Superior temporal gyrus (tissue), 1 donor: ENCODE measurements around the gene RBKS.
"Not testable (repeated sequence)": the region's sequence is repeated elsewhere in the genome, so short reads cannot be mapped to it uniquely, and the experiment has no call there.

Experiments
- DNase-seq: peaks from one replicate; pipeline ENCODE4 v3.0.0-alpha.2; 2016; ENCODE audit errors: extremely low spot score

RBKS gene

DNA sequence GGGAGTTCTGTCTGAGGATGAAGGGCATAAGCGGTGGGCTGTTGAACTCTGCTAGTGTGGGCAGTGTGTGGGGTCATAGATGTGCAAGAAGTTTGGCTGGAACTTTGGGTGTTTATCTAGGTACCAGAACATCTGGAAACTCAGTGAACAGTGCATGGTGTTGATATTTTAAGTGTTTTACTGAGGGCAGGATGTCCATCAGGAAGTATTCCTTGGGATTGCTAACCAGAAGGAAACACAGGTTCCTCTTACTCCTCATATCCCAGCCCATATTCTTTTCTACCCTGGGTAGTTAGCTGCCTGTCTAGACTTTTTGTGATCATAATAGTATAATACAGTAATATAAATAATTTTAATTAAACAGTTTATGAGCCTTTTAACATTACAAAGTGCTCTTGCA lies 15.9 kb upstream of the RBKS start:
- DNase-seq, result no peak

DNA sequence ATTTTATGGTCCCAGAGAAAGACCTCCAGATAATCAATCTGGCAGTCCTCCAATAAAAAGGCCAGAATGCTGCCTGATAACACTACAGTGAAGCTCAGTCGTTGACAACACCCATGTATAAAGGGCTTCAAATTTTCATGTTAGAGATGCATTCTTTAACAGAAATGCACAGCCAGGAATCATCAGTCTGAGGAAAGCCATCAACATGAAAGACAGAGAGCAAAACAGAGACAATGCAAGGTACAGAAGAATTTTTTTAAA lies 14.1 kb upstream of the RBKS start:
- DNase-seq, result no peak

DNA sequence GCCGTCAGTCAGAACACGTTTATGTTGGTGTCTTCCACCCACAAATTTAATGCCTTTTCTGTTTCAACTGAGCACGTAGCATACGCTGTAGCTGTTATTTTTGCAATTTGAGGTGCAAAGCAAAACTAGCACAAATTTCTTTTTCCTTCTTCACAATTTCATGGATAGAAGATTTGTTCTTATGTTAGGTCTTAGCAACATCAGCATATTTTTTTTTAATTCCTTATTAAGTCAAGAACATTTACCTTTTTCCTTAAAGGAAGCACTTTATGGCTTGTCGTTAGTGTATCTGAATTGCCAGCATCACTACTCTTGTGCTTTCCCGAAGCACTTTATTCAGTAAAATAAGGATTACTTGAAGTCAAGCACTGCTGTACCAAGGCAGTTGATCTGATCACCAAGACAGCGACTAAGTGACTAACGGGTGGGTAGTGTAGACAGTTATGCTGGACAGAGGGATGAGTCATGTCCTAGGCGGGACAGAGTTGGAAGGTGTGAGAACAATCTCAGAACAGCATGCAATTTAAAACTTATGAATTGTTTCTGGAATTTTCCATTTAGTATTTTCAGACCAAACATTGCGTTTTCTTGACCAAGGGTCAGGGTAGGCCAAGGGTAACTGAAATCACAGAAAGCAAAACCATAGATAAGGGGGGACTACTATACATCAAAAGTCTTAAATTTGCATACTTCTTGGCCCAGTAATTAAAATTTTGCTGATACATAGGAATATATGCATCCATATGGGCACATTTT lies 13.6 kb upstream of the RBKS start:
- DNase-seq, result no peak

DNA sequence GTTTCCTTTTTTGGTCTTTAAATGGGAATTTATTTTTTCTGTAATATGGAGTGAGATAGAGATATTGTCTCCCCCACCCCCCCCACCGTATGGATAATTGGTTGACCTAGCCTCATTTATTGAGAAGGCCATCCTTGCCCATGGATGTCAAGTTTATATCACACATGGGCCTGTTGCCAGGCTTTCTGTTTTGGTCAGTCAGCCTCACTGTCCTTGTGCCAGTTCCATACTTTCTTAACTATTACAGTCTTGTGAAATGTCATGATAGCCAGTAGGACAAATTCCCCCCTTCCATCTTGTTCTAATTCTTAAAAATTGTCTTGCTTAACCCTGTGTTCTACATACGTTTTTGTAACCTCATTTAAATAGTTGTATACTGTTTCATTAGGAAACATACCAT lies 12.8 kb upstream of the RBKS start:
- DNase-seq, result no peak

DNA sequence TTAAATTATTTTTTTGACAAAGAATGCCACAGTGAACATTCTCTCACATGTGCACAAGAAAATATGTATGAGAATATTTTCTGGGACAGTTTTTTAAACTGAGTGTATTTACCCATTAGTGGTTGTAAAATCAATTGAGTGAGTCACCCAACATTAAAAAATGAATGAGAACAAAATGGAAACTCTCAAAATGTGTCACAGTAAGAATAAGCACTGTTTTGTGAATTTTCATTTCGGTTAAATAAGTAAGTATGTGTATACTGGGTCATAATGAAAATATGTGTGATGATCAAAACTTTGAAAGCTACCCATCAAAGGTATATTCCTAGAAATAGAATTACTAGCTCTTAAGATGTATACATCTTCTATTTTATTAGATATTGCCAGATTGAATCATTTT lies 11.9 kb upstream of the RBKS start:
- DNase-seq, result no peak

DNA sequence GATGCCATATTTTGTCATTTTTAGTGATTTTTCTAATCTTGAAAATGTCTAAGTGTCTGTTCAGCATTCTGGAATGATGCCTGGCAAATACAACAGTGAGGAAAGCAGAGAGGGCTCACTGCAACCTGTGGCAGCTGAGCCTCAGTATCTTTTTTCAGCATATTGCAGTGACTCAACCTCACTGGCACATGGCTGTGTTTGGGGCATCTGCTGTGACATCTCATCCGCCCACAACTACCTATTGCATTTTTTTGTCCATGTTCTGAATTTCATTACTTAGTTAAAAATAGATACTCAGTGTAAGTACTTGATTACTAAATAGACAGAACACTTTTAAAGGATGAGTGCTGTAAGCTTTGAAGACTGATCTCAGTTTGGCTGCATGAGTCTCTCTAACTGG lies 11.0 kb upstream of the RBKS start:
- peak; percentile 60 for DNase-seq

DNA sequence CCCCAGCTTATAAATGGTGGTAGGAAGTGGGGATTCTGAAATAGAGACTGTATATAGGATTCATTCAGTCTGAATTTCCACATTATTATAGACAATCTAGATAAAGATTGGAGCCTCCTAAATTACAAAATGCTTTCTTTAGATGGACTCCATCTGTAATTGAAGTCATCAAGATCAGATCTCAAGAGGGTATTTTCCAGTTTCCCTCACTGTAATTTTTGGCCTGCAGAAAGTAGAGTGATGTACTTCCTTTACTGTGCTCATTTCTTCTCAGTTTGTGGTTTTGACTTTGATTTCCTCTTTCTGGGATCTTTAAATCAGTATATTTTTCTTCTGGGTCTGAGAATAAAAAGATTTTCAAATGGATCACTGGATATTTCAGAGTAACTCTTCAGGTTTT lies 7.5 kb upstream of the RBKS start:
- DNase-seq, result no peak

DNA sequence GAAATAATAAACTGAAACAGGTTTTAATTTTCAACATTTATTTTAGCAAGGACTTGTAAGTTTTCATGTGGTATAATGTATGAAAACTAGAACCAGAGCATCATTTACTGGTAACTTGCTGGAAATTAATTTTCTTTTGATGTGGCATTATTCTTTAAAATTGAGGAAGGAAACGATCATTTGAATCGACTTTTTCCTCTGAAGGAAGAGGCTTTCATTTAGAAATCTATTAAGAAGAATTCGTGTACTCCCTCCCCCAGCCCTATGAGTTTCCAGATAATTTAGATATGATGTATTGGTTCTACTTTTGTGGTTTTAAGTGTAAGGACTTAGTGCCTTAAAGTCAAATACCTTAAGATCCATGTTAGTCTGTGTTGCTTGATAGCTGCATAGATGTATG lies 2.8 kb upstream of the RBKS start:
- no peak for DNase-seq

DNA sequence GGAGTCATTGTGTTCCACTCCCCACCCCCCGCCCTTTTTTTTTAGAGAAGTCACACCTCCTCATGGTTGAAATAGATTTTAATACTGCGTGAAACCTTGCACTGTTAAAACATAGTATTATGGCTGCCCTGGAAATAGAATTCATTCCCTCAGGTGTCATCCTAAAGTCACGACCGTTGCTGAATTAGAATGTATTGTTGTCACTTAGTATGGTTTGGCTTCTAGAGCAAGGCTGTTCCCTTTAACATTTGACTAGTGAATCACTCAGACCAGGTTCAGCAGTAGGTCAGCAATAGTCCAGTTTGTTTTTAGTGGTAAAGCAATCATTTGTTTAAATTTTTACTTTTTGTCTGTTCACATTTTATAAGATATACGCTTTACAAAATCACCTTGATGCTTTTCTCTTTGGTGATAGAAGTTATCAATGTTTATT lies 1.5 kb upstream of the RBKS start:
- no peak for DNase-seq

DNA sequence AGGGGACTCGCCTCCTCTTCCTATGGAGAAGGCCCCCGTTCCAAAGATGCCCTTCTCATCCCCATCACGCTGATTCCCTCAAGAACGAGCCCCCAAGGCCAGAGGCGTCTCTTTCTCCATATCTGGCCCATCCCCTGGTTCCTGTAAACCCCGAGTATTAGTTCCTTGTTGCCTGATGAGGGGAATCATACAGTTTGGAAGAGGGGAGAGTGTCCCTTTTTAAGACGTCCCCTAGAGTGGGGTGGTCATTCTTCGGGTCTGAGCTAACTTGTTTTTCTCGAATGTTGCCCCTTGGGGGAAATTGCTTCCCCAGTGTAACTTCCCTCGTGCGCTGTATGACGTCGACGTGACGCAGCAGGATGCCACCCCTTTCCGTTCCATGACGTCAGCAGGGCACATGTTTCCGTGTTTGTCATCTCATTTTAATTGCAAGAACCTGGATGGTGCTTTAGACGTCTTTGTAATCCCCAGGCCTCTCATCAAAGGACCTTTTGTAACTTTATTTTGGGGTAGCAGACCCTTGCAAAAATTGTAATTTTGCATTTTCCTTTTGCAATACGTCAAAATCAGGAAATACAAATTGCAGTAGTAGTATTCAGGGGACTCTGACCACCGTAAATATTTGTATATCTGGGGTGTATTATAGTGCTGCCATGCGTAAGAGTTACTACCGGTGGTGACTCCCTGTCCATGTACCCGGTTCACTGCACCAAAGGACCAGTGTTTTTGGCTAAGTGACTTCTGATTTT lies 911 bp upstream of the RBKS start:
- DNase-seq, result no peak

DNA sequence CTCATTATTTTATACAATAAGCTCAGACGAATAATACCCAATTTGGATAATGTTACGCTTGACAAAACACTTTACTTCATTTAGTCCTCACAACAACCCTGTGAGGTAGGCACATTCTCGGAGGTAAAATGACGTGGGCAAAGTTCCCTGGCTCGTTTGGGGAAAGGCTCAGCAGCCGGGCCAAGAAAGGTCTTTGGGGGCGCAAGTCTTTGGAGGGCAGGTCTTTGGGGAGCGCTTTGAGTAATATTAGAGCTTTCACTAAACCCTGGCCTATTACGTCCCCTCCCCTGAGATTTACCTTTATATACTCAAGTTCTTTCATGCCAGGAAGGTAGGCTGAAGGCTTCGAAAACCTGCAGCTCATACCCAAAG lies 427 bp downstream of the RBKS start:
- no peak for DNase-seq

DNA sequence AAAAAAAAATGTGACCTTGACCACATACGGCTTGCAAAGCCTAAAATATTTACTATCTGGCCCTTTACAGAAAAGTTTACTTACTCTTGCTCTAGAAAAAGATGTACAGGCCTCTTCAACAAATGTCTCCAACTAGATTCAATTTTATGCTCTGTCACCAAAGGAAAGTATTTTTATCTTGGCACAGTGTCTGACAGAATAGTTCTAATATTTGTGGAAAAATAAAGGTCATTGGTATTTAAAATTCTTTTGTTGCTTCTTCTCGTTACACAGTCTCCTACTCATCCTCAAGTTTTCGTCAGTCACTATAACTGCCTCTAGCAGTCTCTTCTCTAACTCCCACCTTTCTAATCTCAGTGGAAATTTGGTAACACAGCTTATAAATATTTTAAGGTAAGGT lies 1.4 kb downstream of the RBKS start:
- no peak for DNase-seq

DNA sequence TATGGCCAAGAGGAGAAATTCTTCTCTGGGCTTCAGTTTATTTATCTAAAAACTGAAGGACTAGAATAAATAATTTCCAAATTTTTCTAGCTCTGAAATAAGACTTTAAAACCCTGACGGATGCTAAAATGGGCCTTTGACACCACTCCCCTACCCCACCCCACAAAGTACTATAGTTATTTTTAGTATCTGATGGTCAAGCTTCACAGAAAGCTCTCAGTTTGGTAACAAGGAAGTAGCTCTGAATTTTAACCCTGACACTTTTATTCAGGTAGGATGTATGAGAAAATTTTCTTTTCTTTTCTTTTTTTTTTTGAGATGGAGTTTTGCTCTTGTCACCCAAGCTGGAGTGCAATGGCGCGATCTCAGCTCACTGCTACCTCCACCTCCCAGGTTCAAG lies 2.4 kb downstream of the RBKS start:
- no peak for DNase-seq

DNA sequence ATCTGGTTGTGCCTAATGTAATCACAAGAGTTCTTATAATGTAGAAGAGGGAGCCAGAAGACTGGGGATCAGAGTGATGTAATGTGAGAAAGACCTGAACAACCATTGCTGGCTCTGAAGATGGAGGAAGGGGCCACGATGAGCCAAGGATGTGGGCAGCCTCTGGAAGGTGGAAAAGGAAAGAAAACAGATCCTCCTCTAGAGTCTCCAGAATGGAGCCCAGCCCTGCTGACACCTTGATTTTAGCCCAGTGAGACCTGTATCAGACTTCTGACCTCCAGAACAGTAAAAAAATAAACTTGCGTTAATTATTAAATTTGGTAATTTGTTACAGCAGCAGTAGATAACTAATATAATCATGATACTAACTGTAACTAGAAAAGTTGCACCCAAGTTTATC lies 3.1 kb downstream of the RBKS start:
- no peak for DNase-seq

DNA sequence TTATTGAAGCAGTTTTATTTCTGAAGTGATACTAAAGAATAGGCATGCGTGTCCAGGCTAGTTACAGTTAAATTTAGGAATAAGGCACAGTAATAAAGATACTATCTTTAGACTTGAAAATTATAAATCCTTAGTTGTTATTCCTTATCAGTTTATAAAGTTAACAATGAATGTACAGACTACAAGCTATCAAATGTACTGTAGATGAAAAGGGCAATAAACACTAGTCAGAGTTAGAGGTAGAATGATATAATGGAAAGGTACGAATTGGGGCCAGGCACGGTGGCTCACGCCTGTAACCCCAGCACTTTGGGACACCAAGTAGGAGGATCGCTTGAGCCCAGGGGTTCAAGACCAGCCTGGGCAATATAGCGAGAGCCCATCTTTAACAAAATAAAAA lies 3.9 kb downstream of the RBKS start:
- DNase-seq, result no peak

DNA sequence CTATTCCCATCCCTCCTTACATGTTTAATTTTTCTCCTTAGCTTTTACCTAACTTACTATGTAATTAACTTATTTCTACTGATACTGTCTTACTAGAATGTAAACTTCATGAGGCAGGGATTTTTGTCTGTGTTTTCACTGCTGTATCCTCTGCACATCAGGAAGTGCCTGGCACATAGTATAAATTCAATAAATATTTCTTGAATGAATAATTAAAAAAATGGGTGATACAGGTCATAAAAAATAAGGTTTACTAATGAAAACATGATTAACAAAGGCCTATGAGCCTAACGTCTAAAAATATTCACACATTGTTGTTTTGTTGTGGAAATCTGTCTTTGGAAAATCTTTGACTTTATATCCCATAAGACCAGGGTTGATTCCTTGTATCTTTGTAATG lies 4.5 kb downstream of the RBKS start:
- DNase-seq, result no peak

DNA sequence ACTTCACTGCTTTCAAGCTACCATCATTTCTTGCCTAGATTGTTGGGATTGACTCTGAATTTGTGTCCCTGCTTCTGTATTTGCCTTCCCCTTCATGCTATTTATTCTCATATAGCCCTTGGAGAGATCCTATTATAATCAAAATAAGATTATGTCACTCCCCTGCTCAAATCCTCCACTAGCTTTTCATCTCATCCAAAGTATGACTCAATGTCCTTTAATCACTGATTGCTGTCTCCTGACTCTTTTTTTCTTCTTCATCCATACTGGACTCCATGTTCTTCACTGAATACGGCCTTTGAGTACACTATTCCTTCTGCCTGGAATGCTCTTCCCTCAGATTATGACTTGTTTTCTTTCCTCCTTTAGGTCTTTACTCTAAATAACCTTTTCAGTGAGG lies 5.0 kb downstream of the RBKS start:
- no peak for DNase-seq

DNA sequence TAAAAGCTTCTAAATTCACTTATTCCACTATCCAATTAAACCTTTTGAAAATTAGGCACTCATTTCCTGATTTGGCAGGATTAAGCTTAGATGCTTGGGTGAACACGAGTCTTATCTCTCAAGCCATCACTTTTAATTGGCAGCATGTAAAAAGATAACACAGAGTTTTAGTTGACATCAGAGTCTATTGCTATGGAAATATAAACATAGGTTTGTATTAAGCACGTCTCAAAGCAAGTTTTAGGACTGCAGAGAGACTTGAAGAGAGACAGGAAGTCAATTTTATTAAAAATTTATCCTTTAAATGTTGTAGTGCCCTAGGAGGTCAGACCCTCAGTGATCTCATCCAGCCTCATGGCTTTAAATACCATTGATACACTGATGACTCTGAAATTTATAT lies 5.6 kb downstream of the RBKS start:
- DNase-seq, result no peak

DNA sequence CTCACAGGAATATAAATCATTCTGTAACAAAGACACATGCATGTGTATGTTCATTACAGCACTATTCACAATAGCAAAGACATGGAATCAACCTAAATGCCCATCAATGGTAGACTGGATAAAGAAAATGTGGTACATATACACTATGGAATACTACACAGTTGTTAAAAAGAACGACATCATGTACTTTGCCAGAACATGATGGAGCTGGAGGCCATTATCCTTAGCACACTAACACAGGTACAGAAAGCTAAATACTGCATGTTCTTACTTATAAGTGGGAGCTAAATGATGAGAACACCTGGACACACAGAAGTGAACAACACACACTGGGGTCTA lies 7.6 kb downstream of the RBKS start:
- not testable (repeated sequence) for DNase-seq

DNA sequence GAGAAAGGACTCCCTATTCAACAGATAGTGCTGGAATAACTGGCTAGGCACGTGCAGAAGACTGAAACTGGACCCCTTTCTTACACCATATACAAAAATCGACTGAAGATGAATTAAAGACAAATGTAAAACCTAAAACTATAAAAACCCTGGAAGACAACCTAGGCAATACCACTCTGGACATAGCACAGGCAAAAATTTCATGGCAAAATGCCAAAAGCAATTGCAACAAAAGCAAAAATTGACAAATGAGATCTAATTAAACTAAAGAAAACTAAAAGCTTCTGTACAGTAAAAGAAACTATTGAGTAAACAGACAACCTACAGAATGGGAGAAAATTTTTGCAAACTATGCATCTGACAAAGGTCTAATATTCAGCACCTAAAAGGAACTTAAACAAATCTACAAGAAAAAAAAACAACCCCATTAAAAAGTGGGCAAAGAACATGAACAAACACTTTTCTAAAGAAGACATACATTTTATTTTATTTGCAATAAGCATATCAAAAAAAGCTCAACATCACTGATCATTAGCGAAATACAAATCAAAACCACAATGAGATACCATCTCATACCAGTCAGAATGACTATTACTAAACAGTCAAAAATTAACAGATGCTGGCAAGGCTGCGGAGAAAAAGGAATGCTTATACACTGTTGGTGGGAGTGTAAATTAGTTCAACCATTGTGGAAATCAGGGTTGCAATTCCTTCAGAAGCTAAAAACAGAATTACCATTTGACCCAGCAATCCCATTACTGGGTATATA lies 8.2 kb downstream of the RBKS start:
- DNase-seq, result not testable (repeated sequence)

DNA sequence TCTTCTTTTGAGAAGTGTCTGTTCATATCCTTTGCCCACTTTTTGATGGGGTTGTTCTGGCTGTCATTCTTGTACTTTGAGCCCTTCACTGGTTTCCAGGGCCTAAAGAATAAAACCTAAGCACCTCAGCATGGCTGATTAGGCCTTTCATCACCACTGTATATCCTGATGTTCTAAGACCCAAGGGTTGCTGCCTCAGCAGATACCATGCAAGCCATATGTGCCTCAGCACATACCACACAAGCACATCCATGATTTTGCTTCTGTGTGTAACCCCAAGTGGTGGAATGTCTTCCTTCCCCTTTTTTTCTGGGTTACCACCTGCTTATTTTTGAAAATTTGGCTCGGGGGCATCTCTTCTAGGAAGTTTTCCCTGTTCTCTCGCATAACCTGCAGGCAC lies 11.4 kb downstream of the RBKS start:
- no peak for DNase-seq

DNA sequence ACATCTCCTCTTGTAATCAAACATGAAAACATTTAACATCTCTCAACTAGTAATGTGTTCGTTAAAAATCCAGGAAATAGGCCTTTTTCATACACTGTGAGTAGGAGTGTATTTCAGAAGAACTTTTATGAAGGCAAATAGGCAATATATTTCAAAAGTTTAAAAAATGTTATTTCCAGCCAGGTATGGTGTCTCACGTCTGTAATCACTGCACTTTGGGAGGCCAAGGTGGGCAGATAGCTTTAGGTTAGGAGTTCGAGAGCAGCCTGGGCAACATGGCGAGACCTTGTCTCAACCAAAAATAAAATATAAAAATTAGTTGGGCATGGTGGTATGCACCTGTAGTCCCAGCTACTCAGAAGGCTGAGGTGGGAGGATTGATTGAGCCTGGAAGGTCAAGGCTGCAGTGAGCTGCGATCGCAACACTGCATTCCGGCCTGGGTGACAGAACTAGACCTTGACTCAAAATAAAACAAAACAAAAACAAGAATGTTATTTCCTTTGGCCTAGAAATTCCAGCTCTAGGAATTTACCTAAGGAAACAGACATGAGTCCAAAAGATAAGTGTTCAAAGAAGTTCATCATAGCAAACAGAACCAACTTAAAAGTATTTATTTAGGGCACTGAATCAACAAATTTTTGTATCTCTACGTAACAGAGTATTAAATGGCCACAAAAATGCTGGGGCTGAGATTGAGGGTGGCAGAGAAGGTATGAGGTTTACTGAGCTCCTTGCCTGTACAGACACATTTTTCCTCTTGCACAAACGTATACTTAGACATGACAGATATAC lies 14.9 kb downstream of the RBKS start:
- DNase-seq, result no peak

DNA sequence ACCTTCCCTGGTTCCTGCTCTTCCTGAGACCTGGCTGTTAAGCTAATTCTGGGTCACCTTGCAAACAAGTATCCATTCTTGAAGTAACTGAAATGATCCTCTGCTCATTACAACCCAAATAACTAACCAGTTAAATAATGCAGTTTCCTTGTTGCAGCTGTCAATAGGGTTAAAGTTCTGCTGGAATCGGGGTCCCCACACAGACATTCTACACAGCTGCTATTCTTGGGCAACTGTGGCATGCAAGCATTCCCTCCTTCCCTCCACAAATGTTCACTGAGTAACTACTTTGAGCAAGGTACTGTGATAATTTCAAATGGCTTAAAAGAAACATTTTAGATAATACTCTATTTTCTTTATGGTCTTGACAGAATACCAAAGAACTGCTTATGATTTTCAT lies 17.1 kb downstream of the RBKS start:
- no peak for DNase-seq
